Glomerular visceral epithelial cell (primary cell): Measurements from ENCODE around the gene ST7L.

Source experiments
- DNase-seq: peaks from one replicate; pipeline ENCODE4 v3.0.0-alpha.2; 2016; ENCODE audit errors: extremely low spot score

ST7L gene

DNA sequence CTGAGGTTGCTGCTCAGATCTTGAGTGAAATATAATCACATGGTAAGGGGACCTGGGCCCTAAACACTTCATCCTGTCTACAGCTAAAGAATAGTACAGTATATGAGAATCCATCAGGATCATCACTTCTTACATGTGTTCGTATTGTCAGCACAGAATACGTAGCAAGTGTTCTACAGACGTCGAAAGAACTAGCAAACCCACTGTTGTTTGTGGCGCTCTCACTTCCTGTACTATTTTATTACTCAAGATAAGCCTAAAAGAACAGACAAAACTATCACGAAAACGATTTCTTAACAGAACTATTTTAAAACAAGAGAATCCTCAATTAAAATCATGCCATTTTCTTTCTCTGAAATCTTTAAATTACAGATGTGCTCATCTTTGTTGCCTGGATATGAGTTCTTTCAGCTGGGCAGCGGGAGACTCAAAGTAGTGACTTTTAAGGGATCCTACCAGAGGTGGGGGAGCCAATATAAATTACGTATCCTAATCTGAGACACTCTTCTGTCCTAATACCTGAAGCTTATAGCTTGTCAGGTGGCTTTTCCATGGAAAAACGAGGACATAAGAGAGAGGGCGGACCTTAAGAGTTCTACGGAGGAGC, 724 bp downstream of the ST7L start:
- DNase-seq, result no peak

DNA sequence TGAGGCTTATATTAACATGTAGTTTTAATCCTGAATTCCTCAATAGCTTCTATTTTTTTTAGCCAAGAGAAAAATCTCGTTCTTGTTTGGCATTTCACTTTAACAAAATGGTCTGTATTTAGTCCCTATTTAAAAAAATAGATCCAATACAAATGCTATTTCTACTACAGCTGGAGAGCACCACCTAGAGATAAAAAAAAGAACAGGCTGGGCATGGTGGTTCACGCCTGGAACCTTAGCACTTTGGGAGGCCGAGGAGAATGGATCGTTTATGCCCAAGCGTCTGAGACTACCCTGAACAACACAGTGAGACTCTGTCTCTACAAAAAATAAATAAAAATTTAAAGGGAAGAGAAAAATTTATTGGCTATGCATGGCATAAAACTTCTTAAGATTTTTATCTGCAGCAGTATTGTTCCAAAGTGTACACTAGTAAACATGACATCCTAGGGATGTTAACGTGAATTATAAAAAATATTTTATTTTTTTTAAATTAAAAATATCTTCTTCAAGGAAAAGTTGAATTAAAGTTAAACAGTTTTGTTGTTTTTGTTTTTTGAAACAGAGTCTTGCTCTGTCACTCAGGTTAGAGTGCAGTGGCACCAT, 4.4 kb downstream of the ST7L start:
- DNase-seq, result peak; percentile 66

DNA sequence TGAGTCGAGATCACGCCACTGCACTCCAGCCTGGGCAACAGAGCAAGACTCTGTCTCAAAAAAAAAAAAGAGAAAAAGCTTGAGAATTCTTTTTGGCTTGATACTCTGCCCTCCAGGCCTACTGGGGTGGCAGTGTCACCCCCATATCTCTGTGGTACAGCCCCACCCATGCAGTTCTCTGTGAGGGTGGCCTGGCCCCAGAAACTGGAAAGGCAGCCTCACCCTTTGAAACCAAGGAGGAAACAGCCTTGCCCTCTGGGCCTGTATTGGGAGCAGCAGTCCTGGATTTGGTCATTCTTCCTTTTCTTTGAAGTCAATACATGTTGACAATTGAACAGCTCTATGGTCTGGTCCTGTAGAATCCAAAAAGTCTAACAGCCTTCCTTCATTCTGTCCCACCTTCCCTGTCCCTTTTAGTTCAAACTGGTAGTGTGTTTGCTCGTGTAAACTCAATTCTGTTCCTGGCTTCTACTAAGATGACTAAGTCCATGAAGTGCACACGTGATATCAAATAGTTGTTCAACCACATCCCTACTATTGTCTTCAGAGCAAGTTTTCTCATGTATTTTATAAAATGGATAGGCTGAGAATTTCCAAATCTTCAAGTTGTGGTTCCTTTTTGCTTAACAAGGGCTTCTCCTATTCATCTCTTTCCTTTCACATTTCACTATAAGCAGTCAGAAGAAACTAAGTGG, 13.2 kb downstream of the ST7L start:
- no peak for DNase-seq

DNA sequence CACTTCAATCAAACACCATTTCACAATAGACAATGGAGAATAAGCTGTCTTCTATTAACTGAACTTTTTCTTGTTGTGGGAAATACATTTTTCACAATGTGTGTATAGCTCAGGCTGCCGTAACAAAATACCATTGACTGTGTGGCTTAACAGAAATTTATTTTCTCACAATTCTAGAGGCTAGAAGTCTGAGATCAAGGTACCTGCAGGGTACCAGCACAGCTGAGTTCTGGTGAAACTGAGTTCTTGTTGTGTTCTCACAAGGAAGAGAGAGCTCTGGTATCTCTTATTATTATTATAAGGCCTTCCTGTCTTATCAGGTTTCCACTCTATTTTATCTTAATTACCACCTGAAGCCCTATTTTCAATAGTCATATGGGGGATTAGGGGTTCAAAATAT, 15.4 kb downstream of the ST7L start:
- no peak for DNase-seq

DNA sequence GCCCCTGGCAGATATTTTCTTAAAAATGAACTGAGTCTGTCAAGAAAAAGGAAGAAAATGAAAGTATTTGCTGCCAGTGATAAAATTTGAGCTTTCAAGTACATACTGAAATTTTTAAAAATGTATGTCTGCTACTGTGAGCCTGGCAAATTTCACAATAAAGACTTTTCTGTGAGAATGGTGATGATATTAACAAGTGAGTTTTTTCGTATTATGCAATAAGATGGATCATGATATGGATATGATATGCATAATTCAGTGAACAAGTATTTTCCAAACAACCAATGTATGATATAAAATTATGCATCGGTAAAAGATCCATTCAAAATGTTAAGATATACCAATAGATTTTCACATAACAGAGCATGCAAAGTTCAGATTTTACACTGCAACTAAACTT, 15.9 kb downstream of the ST7L start:
- no peak for DNase-seq

DNA sequence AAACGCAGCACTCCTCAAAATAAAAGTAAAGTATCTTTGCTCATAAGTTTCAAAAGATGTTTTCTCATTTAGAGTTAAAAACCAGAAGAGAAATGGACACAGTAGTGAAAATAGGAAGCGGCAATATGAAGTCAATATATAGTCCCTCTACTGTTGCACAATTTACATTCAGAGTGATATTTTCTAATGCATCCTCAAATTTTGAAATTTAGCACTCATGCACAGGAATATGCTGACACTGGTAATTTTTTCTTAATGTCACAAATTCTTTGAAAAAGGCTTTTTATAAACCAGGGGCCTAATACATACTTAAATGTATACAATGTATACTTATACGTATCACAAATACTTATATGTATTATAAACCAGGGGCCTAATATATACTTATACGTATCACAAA, 19.5 kb downstream of the ST7L start:
- DNase-seq, result no peak

DNA sequence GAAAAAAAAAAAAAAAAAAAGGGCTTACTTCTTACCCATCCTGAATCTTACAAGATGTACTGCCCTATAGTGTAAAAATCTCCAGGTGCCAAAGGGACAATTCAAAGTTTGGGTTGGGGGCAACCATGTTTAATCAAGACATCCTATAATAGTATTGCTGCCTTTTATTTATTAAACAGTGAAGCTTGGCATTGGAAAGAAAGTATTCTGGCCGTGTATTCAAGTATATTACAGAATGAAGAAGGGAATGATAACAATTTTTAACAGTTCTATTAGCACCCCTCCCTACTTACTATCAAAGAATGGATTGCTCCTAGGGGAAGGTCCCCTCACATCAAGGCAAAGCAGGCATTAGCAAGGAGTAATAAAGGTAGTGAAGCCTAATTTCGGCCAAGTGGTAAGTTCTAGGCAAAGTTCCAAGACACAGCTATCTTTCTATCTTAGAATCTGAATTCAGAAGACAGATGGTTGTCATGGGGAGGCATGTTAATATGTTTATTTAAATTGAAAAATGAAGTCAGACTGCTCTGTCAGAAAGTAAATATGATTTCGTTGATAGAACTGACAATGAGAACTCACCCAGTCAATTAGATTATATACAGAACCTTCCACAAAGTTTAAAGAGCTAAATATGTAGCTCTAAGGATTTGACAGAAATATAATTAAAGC, 24.6 kb downstream of the ST7L start:
- no peak for DNase-seq

DNA sequence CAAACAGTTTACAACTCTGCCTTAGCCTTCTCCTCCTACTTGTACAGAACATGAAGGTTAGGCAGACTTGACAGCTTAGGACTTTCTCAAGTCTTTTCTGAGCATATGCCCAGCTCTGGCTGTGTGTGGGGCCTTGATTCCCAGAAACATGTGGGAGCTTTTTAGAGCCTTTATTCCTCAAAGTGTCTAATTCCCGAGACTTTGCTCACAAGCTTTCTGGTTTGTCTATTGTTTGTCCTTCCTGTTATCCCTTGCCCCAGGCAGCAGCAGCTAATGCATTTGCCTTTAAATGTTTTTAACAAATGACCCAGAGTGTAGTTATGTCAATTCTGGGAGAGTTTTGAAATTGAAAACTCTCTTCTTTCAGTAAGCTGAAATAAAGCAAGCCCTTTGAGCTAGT, 29.2 kb downstream of the ST7L start:
- DNase-seq, result no peak

DNA sequence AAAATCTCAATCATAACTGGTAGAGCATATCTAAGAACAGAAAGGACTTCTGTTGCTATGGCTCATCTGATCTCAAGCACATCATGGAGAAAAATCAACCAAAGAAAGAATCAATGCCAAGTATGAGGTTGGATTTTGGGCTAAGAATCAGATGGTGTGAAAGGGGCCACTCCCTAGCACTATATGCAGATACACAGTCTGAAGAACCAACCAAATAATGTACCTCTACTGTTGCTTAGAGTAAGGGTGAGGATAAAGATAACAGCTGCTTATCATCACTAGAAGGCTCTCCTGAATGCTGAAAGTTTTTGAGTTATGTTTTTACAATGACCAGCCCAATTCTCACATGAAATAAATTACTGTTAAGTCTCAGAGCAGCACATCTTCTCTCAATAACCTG, 35.6 kb downstream of the ST7L start:
- DNase-seq, result no peak

DNA sequence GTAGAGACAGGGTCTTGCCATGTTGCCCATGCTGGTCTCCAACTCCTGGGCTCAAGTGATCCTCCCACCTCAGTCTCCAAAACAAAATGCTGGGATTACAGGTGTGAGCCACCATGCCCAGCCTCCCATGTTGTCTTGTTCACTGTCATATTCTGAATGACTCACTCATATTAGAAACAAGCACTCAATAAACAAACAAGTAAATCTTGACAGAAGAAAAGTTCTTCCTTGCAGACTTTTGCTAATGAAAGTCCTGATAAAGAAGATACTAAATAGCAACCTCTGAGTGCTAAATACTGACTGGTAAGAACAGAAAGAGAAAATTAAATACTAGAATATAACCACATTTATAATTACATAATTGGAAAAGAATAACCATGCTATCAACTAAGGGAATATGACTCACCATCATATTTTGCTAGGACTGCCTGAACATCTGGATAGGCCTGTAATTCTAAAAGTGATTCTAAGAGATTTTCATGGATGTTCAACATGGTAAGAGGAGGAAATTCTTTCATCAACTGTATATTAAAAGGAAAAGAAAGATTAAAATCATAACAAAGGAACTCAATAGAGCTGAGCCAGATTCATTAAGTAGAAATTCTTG, 37.3 kb downstream of the ST7L start:
- no peak for DNase-seq

DNA sequence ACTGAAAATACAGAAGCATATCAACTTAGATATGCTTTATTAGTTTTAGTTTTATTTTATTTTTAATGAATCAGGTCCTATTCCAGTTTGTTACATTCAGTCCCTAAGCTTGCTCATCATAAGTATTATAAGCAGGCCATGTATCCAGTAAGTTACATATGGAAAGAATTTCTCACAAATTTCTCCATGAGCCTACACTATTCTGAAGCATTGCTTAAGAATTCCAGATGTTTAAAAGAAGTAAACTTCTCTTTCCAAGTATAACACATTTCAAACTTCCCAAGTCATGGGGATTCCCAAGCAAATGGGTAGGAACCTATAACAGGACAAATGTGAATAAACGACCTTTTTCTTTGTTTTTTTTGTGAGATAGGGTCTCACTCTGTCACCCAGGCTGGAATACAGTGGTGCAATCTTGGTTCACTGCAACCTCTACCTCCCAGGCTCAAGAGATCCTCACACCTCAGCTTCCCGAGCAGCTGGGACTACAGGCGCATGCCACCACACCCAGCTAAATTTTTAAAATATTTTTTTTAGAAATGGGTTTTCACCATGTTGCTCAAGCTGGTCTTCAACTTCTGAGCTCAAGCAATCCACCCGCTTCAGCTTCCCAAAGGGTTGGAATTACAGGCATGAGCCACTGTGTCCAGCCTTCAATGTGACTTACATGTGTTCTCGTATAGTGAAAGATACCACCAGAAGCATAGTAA, 39.0 kb downstream of the ST7L start:
- DNase-seq, result no peak

DNA sequence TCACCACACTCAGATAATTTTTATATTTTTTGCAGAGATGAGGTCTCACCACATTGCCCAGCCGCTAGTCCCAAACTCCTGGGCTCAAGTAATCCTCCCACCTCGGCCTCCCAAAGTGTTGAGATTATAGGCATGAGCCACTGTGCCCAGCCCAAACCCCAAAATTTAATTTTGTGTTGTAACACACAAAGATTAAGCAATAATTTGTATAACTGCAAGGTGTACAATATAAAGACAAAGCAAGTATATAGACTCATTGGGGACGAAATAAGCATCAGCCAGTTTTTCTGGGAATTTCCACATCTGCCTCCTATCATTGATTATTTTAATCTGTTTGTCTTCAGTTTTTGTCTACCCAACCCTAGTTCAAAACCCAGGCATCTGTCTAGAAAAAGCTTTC, 42.7 kb downstream of the ST7L start:
- DNase-seq, result no peak

DNA sequence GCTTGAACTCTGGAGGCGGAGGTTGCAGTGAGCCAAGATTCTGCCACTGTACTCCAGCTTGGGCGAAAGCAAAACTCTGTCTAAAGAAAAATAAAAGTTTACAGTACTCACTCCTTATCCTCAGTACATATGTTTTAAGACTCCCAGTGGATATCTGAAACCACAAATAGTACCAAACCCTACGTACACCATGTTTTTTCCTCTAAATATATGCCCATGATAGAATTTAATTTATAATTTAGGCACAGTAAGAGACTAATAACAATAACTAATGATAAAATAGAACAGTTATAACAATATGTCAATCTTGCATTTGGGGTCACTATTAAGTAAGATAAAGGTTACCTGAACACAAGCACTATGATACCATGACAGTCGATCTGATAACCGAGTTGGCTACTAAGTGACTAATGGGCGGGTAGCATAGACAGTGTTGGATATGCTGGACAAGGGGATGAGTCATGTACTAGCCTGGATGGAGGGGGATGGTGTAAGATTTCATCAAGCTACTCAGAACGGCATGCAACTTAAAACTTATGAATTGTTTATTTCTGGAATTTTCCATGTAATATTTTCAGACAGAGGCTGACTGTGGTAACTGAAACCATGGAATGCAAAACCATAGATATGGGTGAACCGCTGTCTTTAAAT, 43.7 kb downstream of the ST7L start:
- DNase-seq, result peak; percentile 58

DNA sequence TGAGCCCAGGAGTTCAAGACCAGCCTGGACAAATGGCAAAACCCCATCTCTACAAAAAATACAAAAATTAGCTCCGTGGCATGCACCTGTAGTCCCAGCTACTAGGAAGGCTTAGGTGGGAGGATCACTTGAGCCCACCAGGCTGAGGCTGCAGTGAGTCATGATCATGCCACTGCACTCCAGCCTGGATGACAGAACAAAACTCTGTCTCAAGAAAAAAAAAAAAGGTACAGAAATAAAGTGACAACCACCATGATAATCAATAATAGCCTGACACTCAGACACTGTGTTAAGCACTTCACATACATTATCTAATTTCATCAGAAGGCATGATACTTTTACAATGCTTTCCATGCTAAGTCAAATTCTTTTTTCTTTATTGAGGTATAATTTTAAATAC, 53.1 kb downstream of the ST7L start:
- DNase-seq, result no peak

DNA sequence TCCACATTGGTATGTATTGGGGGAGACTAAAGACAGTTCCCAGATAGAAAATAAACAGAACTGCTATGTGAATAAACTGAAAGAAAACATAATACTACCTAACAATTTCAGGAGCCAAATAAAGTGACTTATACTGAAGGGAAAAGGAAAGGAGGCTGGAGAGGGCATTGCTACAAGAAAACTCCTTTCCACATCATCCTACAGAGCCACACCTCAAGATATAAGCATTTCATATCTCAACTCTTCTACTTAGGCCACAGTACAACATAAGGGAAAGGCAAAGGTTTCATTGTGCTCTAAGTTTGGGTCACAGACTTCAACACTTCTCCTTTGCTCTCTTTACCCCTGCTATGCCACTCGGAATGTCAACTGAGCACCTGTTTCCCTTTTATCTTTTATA, 54.9 kb downstream of the ST7L start:
- DNase-seq, result no peak

DNA sequence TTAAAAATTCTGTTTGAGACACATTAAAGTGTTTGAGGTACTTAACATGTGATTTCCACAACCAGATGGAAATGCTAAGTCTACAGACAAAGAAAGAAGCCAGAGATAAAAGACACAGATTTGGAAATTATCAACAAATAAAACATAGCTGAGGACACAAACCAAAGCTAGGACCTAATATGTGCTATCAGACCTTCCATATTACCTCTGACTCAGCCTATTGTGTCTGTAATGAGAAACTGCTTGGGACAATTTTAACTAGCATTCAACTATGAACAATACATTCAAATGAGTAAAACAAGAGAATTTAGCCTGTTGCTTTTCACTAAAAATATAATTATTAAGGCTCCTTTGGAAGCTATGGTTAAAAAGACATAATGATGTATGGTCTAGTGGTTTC, 55.6 kb downstream of the ST7L start:
- DNase-seq, result no peak

DNA sequence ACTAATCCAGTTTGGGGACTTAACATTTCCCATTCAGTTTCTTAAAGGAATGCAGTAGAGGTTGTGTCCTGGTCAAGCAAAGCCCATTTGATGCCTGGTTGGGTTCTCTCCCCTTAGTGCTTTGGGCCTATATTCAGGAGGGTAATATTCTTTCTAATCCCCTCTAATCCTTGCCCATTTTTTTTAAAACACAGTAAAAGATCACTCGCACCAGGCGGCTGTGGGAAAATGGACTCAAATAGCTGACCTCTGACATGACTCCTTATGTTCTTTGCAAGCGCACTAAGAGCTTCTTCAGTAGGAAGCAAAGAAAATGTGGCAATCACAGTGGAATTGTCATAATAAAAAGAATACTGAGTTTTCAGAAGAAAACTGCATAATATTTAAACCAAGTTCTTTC, 60.3 kb downstream of the ST7L start:
- no peak for DNase-seq

DNA sequence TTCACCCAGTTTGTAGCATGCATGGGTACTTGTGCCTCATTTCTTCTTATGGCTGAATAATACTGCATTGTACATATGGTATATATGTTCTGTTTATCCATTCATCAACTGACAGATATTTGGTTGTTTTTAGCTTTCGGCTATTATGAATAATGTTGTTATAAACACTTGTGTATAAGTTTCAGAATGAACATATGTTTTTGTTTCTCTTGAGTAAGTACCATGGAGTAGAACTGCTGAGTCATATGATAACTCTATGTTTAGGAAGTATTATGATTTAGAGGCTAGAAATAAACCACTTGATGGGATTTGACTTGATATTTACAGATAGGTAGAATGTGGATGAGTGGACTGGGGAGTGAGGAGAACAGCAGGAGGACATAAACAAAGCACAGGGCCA, 61.6 kb downstream of the ST7L start:
- no peak for DNase-seq

DNA sequence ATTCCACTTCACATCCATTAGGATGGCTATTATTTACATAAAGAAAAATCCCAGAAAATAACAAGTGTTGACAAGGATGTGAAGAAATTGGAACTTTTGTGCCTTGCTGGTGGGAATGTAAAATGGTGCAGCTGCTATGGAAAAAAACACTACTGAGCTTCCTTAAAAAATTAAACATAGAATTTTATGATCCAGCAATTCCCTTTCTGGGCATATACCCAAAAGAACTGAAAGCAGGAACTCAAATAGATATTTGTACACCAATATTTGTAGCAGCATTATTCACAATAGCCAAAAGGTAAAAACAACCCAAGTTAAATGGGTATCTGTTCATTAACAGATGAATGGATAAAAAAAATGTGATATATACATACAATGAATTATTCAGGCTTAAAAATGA, 64.5 kb downstream of the ST7L start:
- no peak for DNase-seq

DNA sequence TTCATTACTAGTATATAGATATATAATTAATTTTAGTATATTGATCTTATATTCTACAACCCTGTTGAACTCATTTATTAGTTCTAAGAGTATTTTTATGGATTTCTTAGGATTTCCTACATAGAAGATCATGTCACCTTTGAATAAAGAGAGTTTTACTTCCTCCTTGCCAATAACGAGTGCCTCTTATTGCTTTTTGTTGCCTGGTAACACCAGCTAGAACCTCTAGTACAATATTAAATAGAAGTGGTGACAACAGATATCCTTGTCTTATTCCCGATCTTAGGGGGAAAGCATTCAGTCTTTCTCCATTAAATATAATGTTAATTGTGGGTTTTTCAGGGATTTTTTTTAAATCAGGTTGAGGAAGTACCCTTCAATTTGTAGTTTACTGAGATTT, 69.4 kb downstream of the ST7L start:
- DNase-seq, result no peak

DNA sequence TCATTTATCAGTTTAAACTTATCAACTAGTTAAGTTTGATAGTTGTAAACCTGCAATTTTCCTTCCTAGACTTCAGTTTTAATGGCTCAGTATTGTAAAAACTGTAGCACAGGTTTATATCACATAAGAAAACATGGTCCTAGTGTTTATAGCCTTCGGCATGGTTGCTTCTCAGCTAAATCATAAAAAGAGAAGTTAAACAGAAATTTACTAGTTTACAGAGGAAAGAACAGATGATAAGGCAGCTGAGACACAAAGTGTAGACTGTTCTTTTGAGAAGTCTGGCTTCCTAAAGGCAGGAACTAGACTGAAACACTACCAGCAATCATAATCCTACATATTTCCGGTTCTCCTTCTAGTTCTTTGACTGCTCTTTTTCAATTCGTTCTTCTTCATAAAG, 70.4 kb downstream of the ST7L start:
- no peak for DNase-seq

DNA sequence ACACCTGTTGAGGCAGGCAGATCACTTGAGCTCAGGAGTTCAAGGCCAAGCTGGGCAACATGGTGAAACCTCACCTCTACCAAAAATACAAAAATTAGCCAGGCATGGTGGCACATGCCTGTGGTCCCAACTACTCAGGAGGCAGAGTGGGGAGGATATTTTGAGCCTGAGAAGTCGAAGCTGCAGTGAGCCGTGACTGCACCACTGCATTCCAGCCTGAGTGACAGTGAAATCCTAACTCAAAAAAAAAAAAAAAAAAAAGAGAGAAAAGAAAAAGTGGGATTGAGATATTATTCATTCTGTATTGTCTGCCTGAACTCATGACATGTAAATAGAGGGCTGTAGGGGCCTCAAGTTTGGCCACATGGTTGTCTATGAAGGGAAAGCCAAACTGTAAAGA, 72.9 kb downstream of the ST7L start:
- peak; percentile 90 for DNase-seq
